GM23248 (cell line): ENCODE data around the gene CYP4F12. TPM values are rescaled to one million over a fixed set of nuclear protein-coding genes. Genes with fewer than 3 reads are reported as not detected.
A peak's percentile ranks its signal among the peaks of the same experiment; 100 is the strongest.

Source experiments
- DNase-seq: peaks from one replicate; pipeline ENCODE4 v3.0.0-alpha.2; 2015
- H2AFZ ChIP-seq: fragments of 200-600 bp; sonication (generic); 2 replicates; pipeline ENCODE4 v1.6.1; 2016; ENCODE audit warnings: antibody characterized with exemption
- H3F3A ChIP-seq: fragments of 200-600 bp; sonication (generic); 2 replicates; pipeline ENCODE4 v1.6.1; 2016; ENCODE audit warnings: mild to moderate bottlenecking, antibody characterized with exemption, mixed run types; ENCODE audit not compliant: insufficient read depth
- H3K27ac ChIP-seq: fragments of 200-600 bp; sonication (generic); 2 replicates; pipeline ENCODE4 v1.5.1; 2016; ENCODE audit warnings: mild to moderate bottlenecking
- H3K27me3 ChIP-seq: fragments of 200-600 bp; sonication (generic); replicated peaks from 2 replicates; pipeline ENCODE4 v1.6.1; 2016; ENCODE audit warnings: mild to moderate bottlenecking; ENCODE audit not compliant: insufficient read depth
- H3K36me3 ChIP-seq: fragments of 200-600 bp; sonication (generic); 2 replicates; pipeline ENCODE4 v1.6.1; 2016; ENCODE audit warnings: low read depth, mild to moderate bottlenecking
- H3K4me1 ChIP-seq: fragments of 200-600 bp; sonication (generic); 2 replicates; pipeline ENCODE4 v1.6.1; 2016; ENCODE audit warnings: mild to moderate bottlenecking; ENCODE audit not compliant: insufficient read depth
- H3K4me2 ChIP-seq: fragments of 200-600 bp; sonication (generic); one replicate; pipeline ENCODE4 v1.6.1; 2016; ENCODE audit warnings: mild to moderate bottlenecking; ENCODE audit not compliant: unreplicated experiment
- H3K4me3 ChIP-seq: fragments of 200-600 bp; sonication (generic); 2 replicates; pipeline ENCODE4 v1.5.1; 2016; ENCODE audit warnings: mild to moderate bottlenecking
- H3K79me2 ChIP-seq: fragments of 200-600 bp; sonication (generic); 2 replicates; pipeline ENCODE4 v1.6.1; 2016; ENCODE audit warnings: mild to moderate bottlenecking; ENCODE audit not compliant: insufficient read depth
- H3K9ac ChIP-seq: fragments of 200-600 bp; sonication (generic); 2 replicates; pipeline ENCODE4 v1.6.1; 2016; ENCODE audit warnings: mild to moderate bottlenecking
- H3K9me2 ChIP-seq: fragments of 200-600 bp; sonication (generic); 2 replicates; pipeline ENCODE4 v1.6.1; 2016; ENCODE audit warnings: mixed run types, mild to moderate bottlenecking, moderate library complexity; ENCODE audit not compliant: insufficient read depth
- H3K9me3 ChIP-seq: fragments of 200-600 bp; sonication (generic); one replicate; pipeline ENCODE4 v1.6.1; 2017; ENCODE audit warnings: low read depth
- H4K20me1 ChIP-seq: fragments of 200-600 bp; sonication (generic); 2 replicates; pipeline ENCODE4 v1.6.0; 2016; ENCODE audit not compliant: insufficient read depth
- EZH2 ChIP-seq: fragments of 200-600 bp; sonication (generic); IDR thresholded peaks from 2 replicates; pipeline ENCODE4 v1.6.1; 2018; ENCODE audit warnings: antibody characterized with exemption, mild to moderate bottlenecking; ENCODE audit not compliant: insufficient read depth, poor library complexity, severe bottlenecking
- EZH2phosphoT487 ChIP-seq: fragments of 200-600 bp; sonication (generic); IDR thresholded peaks from 2 replicates; pipeline ENCODE4 v1.6.1; 2018; ENCODE audit warnings: antibody characterized with exemption, moderate library complexity, mild to moderate bottlenecking, low read depth; ENCODE audit not compliant: insufficient read depth
- WGBS, 2 experiments: methylation state at CpG; one replicate each; pipeline ENCODE4 v1.1.6; 2015 to 2017; ENCODE audit warnings: low lambda C conversion rate in 2 of 2, low coverage in 1 of 2; ENCODE audit errors: missing lambda C conversion rate in 2 of 2; 5-methylcytosine and 5-hydroxymethylcytosine counted together
- in situ Hi-C: fragments of 300-500 bp; cut with MboI; formaldehyde crosslinking; loops from 2 replicates; pipeline ENCODE4 v1.15.0; 2020
- polyA plus RNA-seq: library from polyadenylated mRNA; unstranded; fragments of >200 nt; fragmentation: Nextera tagmentation; extraction: Ambion mirVana; gene quantifications from 2 replicates; pipeline ENCODE4 v1.2.1, GENCODE V29; 2016
- total RNA-seq: library from RNA; depleted of rRNA; stranded (reverse); fragments of >200 nt; shearing (Covaris generic); gene quantifications from 2 replicates; pipeline ENCODE4 v1.2.3, GENCODE V29; 2014

The CYP4F12 gene
- total and polyA plus RNA-seq, 2 experiments from 2014 or later = not detected

DNA sequence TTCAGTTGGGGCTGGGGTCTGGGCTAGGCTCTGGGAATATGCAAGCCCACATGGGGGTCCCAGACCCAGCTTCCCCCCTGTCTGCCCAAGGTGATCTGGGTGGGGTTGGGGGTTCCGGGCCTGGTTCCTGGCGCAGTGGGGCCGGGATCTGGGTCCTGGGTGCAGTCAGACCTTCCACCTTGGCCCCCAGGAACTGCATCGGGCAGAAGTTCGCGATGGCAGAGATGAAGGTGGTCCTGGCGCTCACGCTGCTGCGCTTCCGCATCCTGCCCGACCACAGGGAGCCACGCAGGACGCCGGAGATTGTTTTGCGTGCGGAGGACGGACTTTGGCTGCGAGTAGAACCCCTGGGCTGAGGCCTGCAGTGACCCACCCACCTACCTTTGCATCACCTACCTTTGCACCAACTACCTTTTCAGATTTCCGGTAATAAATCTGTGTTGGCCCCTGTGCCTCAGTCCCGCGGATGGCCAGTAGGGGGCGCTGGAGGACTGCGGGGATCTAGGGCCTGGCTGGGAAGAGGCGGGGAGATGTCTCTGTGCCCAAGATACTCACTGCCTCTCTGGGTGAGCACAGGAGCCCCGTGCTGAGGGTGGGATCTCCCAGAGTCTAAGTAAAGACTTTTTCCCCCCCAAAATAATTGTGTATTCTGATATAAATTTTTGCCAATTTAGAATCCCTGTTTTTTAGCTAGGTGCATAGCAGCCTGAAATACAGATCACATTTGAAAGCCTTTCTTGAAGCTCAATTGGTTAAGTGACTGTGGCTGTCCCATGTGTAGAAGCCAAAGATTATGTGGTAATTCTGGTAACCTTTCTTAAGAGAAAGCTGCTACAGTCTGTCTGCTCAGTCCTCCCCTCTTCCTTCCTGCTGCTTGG lies 43.6 kb upstream of the CYP4F12 start:
- in situ Hi-C loops = loop anchor here (25.0 kb wide), 2 partner anchors 558 to 758 kb away; partner anchors contain the start of genes AP1M1 and FAM32A
- H3K9ac ChIP-seq = no peak overlapping the region
- no peaks in the 10 kb centered on the region for H3K36me3 ChIP-seq
- no peaks in the 10 kb centered on the region for H3K27me3 ChIP-seq
- no peak overlapping the region for H3K4me3 ChIP-seq
- no peaks in the 10 kb centered on the region for H3K79me2 ChIP-seq
- no peaks in the 10 kb centered on the region for H3K9me3 ChIP-seq
- H3F3A ChIP-seq = no peaks in the 10 kb centered on the region
- H2AFZ ChIP-seq = no peak overlapping the region
- no peaks in the 10 kb centered on the region for H4K20me1 ChIP-seq
- no peaks in the 10 kb centered on the region for H3K9me2 ChIP-seq
- WGBS, 2 experiments = 0 to 1% methylated on average over 25 of the region's 25 CpGs
- H3K27ac ChIP-seq = no peak overlapping the region
- no peaks in the 10 kb centered on the region for H3K4me1 ChIP-seq
- DNase-seq = peak; percentile 69
- H3K4me2 ChIP-seq = no peak overlapping the region
- no peak for TF ChIP-seq EZH2
- no peak for TF ChIP-seq EZH2phosphoT487

DNA sequence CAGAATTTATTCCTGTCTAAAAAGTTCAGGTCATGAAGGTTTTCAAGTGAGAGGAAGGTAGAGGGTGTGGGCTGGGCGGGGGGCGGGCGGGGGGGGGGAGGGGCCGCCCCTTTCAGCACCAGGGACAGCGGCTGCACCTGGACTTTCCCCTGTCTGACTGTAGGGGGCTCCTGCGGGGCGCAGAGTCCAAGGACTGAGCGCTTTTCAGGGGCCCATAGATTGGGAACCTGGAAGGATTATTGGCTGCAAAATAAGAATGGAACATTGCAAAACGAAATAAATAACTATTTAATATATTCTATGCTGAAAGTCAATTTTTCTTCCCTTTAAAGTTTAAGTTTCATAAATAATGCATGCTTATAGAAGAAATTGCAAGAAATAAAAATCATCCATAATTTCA lies 41.1 kb upstream of the CYP4F12 start:
- no peaks in the 10 kb centered on the region for H3K9me3 ChIP-seq
- in situ Hi-C loops = loop anchor here (25.0 kb wide), 2 partner anchors 555 to 755 kb away; partner anchors contain the start of genes AP1M1 and FAM32A
- H3F3A ChIP-seq = no peaks in the 10 kb centered on the region
- H3K27ac ChIP-seq = no peak overlapping the region
- no peak overlapping the region for H3K4me2 ChIP-seq
- TF ChIP-seq EZH2 = no peak
- no peak for TF ChIP-seq EZH2phosphoT487
- no peak overlapping the region for H3K9ac ChIP-seq
- no peaks in the 10 kb centered on the region for H3K9me2 ChIP-seq
- peak; percentile 48 for DNase-seq
- H3K27me3 ChIP-seq = no peaks in the 10 kb centered on the region
- H4K20me1 ChIP-seq = no peaks in the 10 kb centered on the region
- 2 to 4% methylated on average over 4 to 8 of the region's 9 CpGs for WGBS, 2 experiments
- no peak overlapping the region for H2AFZ ChIP-seq
- no peaks in the 10 kb centered on the region for H3K36me3 ChIP-seq
- no peak overlapping the region for H3K4me3 ChIP-seq
- no peaks in the 10 kb centered on the region for H3K79me2 ChIP-seq
- H3K4me1 ChIP-seq = no peaks in the 10 kb centered on the region

GRCh38 chr19:15633082-15633835 lies 39.6 kb upstream of the CYP4F12 start:
- TF ChIP-seq EZH2 (no peak), EZH2phosphoT487 (no peak)
- H3K4me2 ChIP-seq = no peak overlapping the region
- WGBS, 2 experiments = 21 to 26% methylated on average over 5 of the region's 5 CpGs
- no peaks in the 10 kb centered on the region for H3K79me2 ChIP-seq
- H4K20me1 ChIP-seq = no peaks in the 10 kb centered on the region
- no peak overlapping the region for H2AFZ ChIP-seq
- no peaks in the 10 kb centered on the region for H3K36me3 ChIP-seq
- peaks cover 3% of the 10 kb centered on the region; the same call in 1 of the 2 replicates for H3K27me3 ChIP-seq
- no peak overlapping the region for H3K27ac ChIP-seq
- DNase-seq = no peak
- H3K4me3 ChIP-seq = no peak overlapping the region
- no peaks in the 10 kb centered on the region for H3K9me2 ChIP-seq
- H3K9ac ChIP-seq = no peak overlapping the region
- no peaks in the 10 kb centered on the region for H3K9me3 ChIP-seq
- in situ Hi-C loops = loop anchor here (25.0 kb wide), 2 partner anchors 554 to 754 kb away; partner anchors contain the start of genes AP1M1 and FAM32A
- no peaks in the 10 kb centered on the region for H3F3A ChIP-seq
- H3K4me1 ChIP-seq = no peaks in the 10 kb centered on the region

GRCh38 chr19:15634105-15634504 lies 38.8 kb upstream of the CYP4F12 start:
- 18 to 23% methylated on average over 3 of the region's 3 CpGs for WGBS, 2 experiments

More at GRCh38 chr19:15634105-15634504, 38.8 kb upstream of the CYP4F12 start:
- Histone ChIP-seq H3F3A (no peaks in the 10 kb centered on the region), H3K4me3 (no peak overlapping the region), H3K27ac (no peak overlapping the region), H3K9me2 (no peaks in the 10 kb centered on the region), H4K20me1 (no peaks in the 10 kb centered on the region), H3K9me3 (no peaks in the 10 kb centered on the region), H3K27me3 (peaks cover 3% of the 10 kb centered on the region; the same call in 1 of the 2 replicates), H3K4me1 (no peaks in the 10 kb centered on the region), H2AFZ (no peak overlapping the region), H3K36me3 (no peaks in the 10 kb centered on the region), H3K4me2 (no peak overlapping the region), H3K9ac (no peak overlapping the region), H3K79me2 (no peaks in the 10 kb centered on the region)
- in situ Hi-C loops = loop anchor here (25.0 kb wide), 2 partner anchors 553 to 753 kb away; partner anchors contain the start of genes AP1M1 and FAM32A
- TF ChIP-seq EZH2phosphoT487 = no peak
- TF ChIP-seq EZH2 = no peak
- no peak for DNase-seq
